HG03108 (cell line): ENCODE data around the gene NELFCD.

Experiments used
- ATAC-seq: cut with Tn5 transposase; IDR thresholded peaks from one replicate; pipeline ENCODE4 v1.9.1; 2021; ENCODE audit warnings: moderate library complexity; ENCODE audit not compliant: unreplicated experiment

NELFCD gene

GRCh38 chr20:58993332-58994248, 12.5 kb downstream of the NELFCD start:
- ATAC-seq, result no peak

GRCh38 chr20:58994390-58995159, 13.5 kb downstream of the NELFCD start:
- ATAC-seq, result no peak

- ATAC-seq, result no peak
These were observed 14.6 kb downstream of the NELFCD start for GRCh38 chr20:58995461-58996225.

- ATAC-seq, result no peak
These were observed 15.2 kb downstream of the NELFCD start for GRCh38 chr20:58996226-58996611.

- no peak for ATAC-seq
These were observed 16.2 kb downstream of the NELFCD start for GRCh38 chr20:58997141-58997770.

- no peak for ATAC-seq
These were observed 17.6 kb downstream of the NELFCD start for GRCh38 chr20:58998656-58999055.

- ATAC-seq, result no peak
These were observed 19.3 kb downstream of the NELFCD start for GRCh38 chr20:59000326-59000725.

- ATAC-seq, result no peak
These were observed 20.0 kb downstream of the NELFCD start for GRCh38 chr20:59001068-59001448.

- ATAC-seq, result no peak
These were observed 20.6 kb downstream of the NELFCD start for GRCh38 chr20:59001449-59002171.

GRCh38 chr20:59002388-59002787, 21.3 kb downstream of the NELFCD start:
- ATAC-seq, result no peak

GRCh38 chr20:59002874-59003399, 21.9 kb downstream of the NELFCD start:
- ATAC-seq, result no peak

- ATAC-seq, result no peak
These were observed 22.9 kb downstream of the NELFCD start for GRCh38 chr20:59003836-59004492.

- no peak for ATAC-seq
These were observed 23.4 kb downstream of the NELFCD start for GRCh38 chr20:59004493-59004762.

- ATAC-seq, result peak; percentile 64
These were observed 23.9 kb downstream of the NELFCD start for GRCh38 chr20:59004763-59005522.

- no peak for ATAC-seq
These were observed 24.6 kb downstream of the NELFCD start for GRCh38 chr20:59005523-59006166.

GRCh38 chr20:59006167-59006863, 25.3 kb downstream of the NELFCD start:
- ATAC-seq, result no peak

GRCh38 chr20:59006864-59007664, 26.0 kb downstream of the NELFCD start, which contains the start of gene CTSZ:
CTSZ (minus strand) TSS chr20:59007254; CDS start chr20:59007128, 126 bp downstream.
- no peak for ATAC-seq
